GM12878 (cell line): ENCODE measurements around the gene C1QBP. TPM values are rescaled to one million over a fixed set of nuclear protein-coding genes. Genes with fewer than 3 reads are reported as not detected.

Experiments
- ATAC-seq: fragments of 200-7000 bp; cut with Tn5 transposase; 3 replicates; pipeline ENCODE4 v1.9.1; 2020; ENCODE audit warnings: mild to moderate bottlenecking, moderate library complexity
- BruUV-seq: library from RNA; stranded (reverse); fragments of 400-500 nt; replicated peaks from 2 replicates; lab custom pipeline; 2021; lab: Mats Ljungman, UMichigan
- CTCF ChIA-PET: fragments of 300-600 bp; sonication (Branson Sonifier 250); formaldehyde crosslinking; extraction: SDS; loops from one replicate; lab custom pipeline; 2021; ENCODE audit warnings: inconsistent platforms; lab: Yijun Ruan, JAX
- POLR2A ChIA-PET: fragments of 350-600 bp; formaldehyde crosslinking; extraction: SDS; loops from one replicate; lab custom pipeline; 2021; ENCODE audit warnings: inconsistent platforms; lab: Charles Lee
- RAD21 ChIA-PET: fragments of 300-600 bp; sonication (Branson Sonifier 250); formaldehyde crosslinking; loops from one replicate; lab custom pipeline; 2023; ENCODE audit warnings: antibody characterized with exemption; ENCODE audit not compliant: unreplicated experiment; lab: Charles Lee
- SMC1A ChIA-PET: fragments of 300-600 bp; sonication (Branson Sonifier 250); formaldehyde crosslinking; loops from one replicate; lab custom pipeline; 2023; ENCODE audit not compliant: unreplicated experiment, uncharacterized antibody; lab: Charles Lee
- DNase-seq: peaks from one replicate; pipeline ENCODE4 v3.0.0-alpha.2; 2011; ENCODE audit warnings: low read depth, low spot score
- FAIRE-seq: peaks from 3 replicates; lab custom pipeline; 2011; peaks lifted over from hg19 to GRCh38; lab: Jason Lieb, UNC
- H2AFZ ChIP-seq: 2 replicates; pipeline ENCODE4 v1.6.0; 2011; ENCODE audit warnings: low read depth, low read length, control low read depth; ENCODE audit not compliant: control insufficient read depth
- H3K27ac ChIP-seq: 2 replicates; pipeline ENCODE4 v1.5.1; 2011; ENCODE audit warnings: control low read depth; ENCODE audit not compliant: control insufficient read depth, insufficient read depth
- H3K27me3 ChIP-seq, 2 experiments: replicated peaks in 1 of 2; 2 replicates each; pipeline versions ENCODE4 v1.6.0 to v1.6.1; 2011; ENCODE audit warnings: low read length in 1 of 2; ENCODE audit not compliant: control insufficient read depth in 2 of 2, insufficient read depth in 2 of 2
- H3K36me3 ChIP-seq, 2 experiments: 2 replicates each; pipeline ENCODE4 v1.5.1; 2011; ENCODE audit warnings: low read length in 1 of 2; ENCODE audit not compliant: control insufficient read depth in 2 of 2, insufficient read depth in 2 of 2
- H3K4me1 ChIP-seq: 2 replicates; pipeline ENCODE4 v1.6.1; 2011; ENCODE audit warnings: mild to moderate bottlenecking, low read length, moderate library complexity, mixed read lengths; ENCODE audit not compliant: control insufficient read depth, insufficient read depth
- H3K4me2 ChIP-seq: 2 replicates; pipeline ENCODE4 v1.6.0; 2011; ENCODE audit warnings: control low read depth; ENCODE audit not compliant: control insufficient read depth, insufficient read depth
- H3K4me3 ChIP-seq: fragments of 200-600 bp; sonication (generic); 2 replicates; pipeline ENCODE4 v1.5.1; 2016
- H3K79me2 ChIP-seq: 2 replicates; pipeline ENCODE4 v1.6.0; 2011; ENCODE audit warnings: low read length; ENCODE audit not compliant: control insufficient read depth, insufficient read depth
- H3K9ac ChIP-seq: 2 replicates; pipeline ENCODE4 v1.8.0; 2011; ENCODE audit warnings: low read length, control low read depth, mixed read lengths; ENCODE audit not compliant: control insufficient read depth, insufficient read depth
- H3K9me3 ChIP-seq: replicated peaks from 3 replicates; pipeline ENCODE4 v1.5.1; 2011; ENCODE audit warnings: mild to moderate bottlenecking, low read length; ENCODE audit not compliant: control insufficient read depth, insufficient read depth
- H4K20me1 ChIP-seq: 2 replicates; pipeline ENCODE4 v1.6.0; 2011; ENCODE audit not compliant: control insufficient read depth, insufficient read depth
- BHLHE40 ChIP-seq, 2 experiments: fragments of 450-650 bp in 1 of 2; IDR thresholded peaks; 2 replicates each; pipeline ENCODE4 v1.6.1; 2011 to 2017; ENCODE audit warnings: low read depth in 2 of 2, borderline replicate concordance in 1 of 2, improper control_type of control experiment in 1 of 2, low read length in 1 of 2, mild to moderate bottlenecking in 1 of 2
- ESRRA ChIP-seq: IDR thresholded peaks from 2 replicates; pipeline ENCODE4 v1.6.1; 2012; ENCODE audit warnings: mild to moderate bottlenecking, low read length, improper control_type of control experiment
- HCFC1 ChIP-seq: fragments of 150-350 bp; IDR thresholded peaks from 2 replicates; pipeline ENCODE4 v1.6.1; 2014; ENCODE audit warnings: low read length
- IKZF2 ChIP-seq, 2 experiments: fragments of 450-650 bp; IDR thresholded peaks; 2 replicates each; pipeline ENCODE4 v1.6.1; 2017; ENCODE audit warnings: mild to moderate bottlenecking in 2 of 2, moderate library complexity in 2 of 2
- IRF5 ChIP-seq: fragments of 450-650 bp; IDR thresholded peaks from 2 replicates; pipeline ENCODE4 v1.6.1; 2017; ENCODE audit warnings: borderline replicate concordance
- NBN ChIP-seq: fragments of 450-650 bp; IDR thresholded peaks from 2 replicates; pipeline ENCODE4 v1.6.1; 2016
- NFYB ChIP-seq: IDR thresholded peaks from 2 replicates; pipeline ENCODE4 v1.6.1; 2011; ENCODE audit warnings: low read depth, mild to moderate bottlenecking, low read length, improper control_type of control experiment, moderate library complexity; ENCODE audit not compliant: insufficient read depth
- RCOR1 ChIP-seq: conservative IDR thresholded peaks from 2 replicates; pipeline ENCODE4 v1.6.1; 2012; ENCODE audit warnings: low read depth, low read length, improper control_type of control experiment
- REST ChIP-seq: IDR thresholded peaks from 2 replicates; pipeline ENCODE4 v1.6.1; 2012; ENCODE audit warnings: mild to moderate bottlenecking, low read depth, low read length
- SPI1 ChIP-seq: IDR thresholded peaks from 2 replicates; pipeline ENCODE4 v1.6.1; 2011; ENCODE audit warnings: low read depth, mild to moderate bottlenecking, low read length, moderate library complexity, borderline replicate concordance; ENCODE audit not compliant: insufficient read depth
- STAT1 ChIP-seq: fragments of 450-650 bp; conservative IDR thresholded peaks from 2 replicates; pipeline ENCODE4 v1.6.1; 2014; ENCODE audit warnings: antibody characterized with exemption, mild to moderate bottlenecking
- ZBED1 ChIP-seq: IDR thresholded peaks from 2 replicates; pipeline ENCODE4 v1.6.1; 2016; ENCODE audit warnings: borderline replicate concordance
- WGBS: methylation state at CpG from one replicate; pipeline ENCODE4 v1.1.6; 2016; ENCODE audit warnings: low lambda C conversion rate; ENCODE audit not compliant: insufficient replicate concordance, insufficient coverage; ENCODE audit errors: missing lambda C conversion rate; 5-methylcytosine and 5-hydroxymethylcytosine counted together
- in situ Hi-C: fragments of 300-500 bp; cut with MboI; formaldehyde crosslinking; loops from 9 replicates; pipeline ENCODE4 v1.14.3; 2018; ENCODE audit warnings: mixed read lengths
- intact Hi-C: fragments of 100-400 bp; cut with micrococcal nuclease; formaldehyde crosslinking; loops from one replicate; pipeline ENCODE4 v1.14.2; 2022; ENCODE audit not compliant: unreplicated experiment
- polyA plus RNA-seq, 11 experiments: library from polyadenylated mRNA; depleted of rRNA in 4 of 11; unstranded in 6 of 11; stranded (reverse) in 5 of 11; fragments of >200 nt; fragmentation: Nextera tagmentation in 4 of 11; fragmentation: Illumina TruSeq in 1 of 11; extraction: Ambion mirVana in 4 of 11; extraction: Trizol in 1 of 11; gene quantifications; 1 replicate in 1 of 11; 2 replicates in 10 of 11; pipeline versions ENCODE4 v1.2.1 to v1.2.3, GENCODE V29; 2011 to 2016; ENCODE audit warnings: inconsistent platforms in 2 of 11, missing spikeins in 2 of 11, low read depth in 1 of 11
- total RNA-seq, 4 experiments: library from RNA; depleted of rRNA in 3 of 4; stranded (reverse); fragments of >200 nt in 3 of 4; fragmentation: Illumina TruSeq in 1 of 4; extraction: Trizol in 1 of 4; gene quantifications; 2 replicates each; pipeline versions ENCODE4 v1.2.1 to v1.2.3, GENCODE V29; 2013 to 2021

Gene C1QBP
- total and polyA plus RNA-seq, 10 of the 15 experiments (the other 5 are each of a cell fraction or from before 2014, with no cell fraction given), result 124 to 989 (median 429) TPM

GRCh38 chr17:5416901-5417300 lies 22.1 kb downstream of the C1QBP start:
- H3K9me3 ChIP-seq, result no peaks in the 10 kb centered on the region
- TF ChIP-seq BHLHE40 (IDR thresholded peaks at IDR 0.05; ENCODE audit: borderline replicate concordance in 1 of 2, low read depth in 2 of 2, low read length in 1 of 2) (no peak), IKZF2 (IDR thresholded peaks at IDR 0.05) (no peak), REST (no peak), ZBED1 (no peak), HCFC1 (no peak), ESRRA (no peak), STAT1 (no peak), SPI1 (no peak), RCOR1 (no peak), NBN (no peak), IRF5 (no peak), NFYB (no peak)
- CTCF ChIA-PET, result interaction anchor here (0.7 to 3.5 kb wide), 5 partner anchors 11 to 338 kb away, joined by 3 to 23 read pairs (median 3); partner anchors contain the start of genes C1QBP and ZFP3
- peaks cover 78% of the 10 kb centered on the region for H3K79me2 ChIP-seq
- peaks cover 21% of the 10 kb centered on the region for H3K4me1 ChIP-seq
- no peak overlapping the region for H2AFZ ChIP-seq
- POLR2A ChIA-PET, result interaction anchor here (0.6 to 1.6 kb wide), 3 partner anchors 10 to 1507 kb away, joined by 4 to 9 read pairs (median 4); no protein-coding TSS in a partner anchor
- peak overlapping the region; percentile 87 for H3K4me3 ChIP-seq
- peak overlapping the region; percentile 61 for H3K4me2 ChIP-seq
- no peaks in the 10 kb centered on the region for H3K27me3 ChIP-seq
- ATAC-seq (no peak), FAIRE-seq (no peak), DNase-seq (no peak)
- intact Hi-C loops (no loop called here), in situ Hi-C loops (no loop called here)
- WGBS, result 75% methylated on average over 2 of the region's 2 CpGs
- peak overlapping the region; percentile 31; the same call in 1 of the 2 replicates for H3K9ac ChIP-seq
- no peaks in the 10 kb centered on the region for H4K20me1 ChIP-seq
- no peak overlapping the region; the same call in 1 of the 2 replicates for H3K27ac ChIP-seq
- SMC1A ChIA-PET, result interaction anchor here (0.8 to 1.5 kb wide), 6 partner anchors 10 to 308 kb away, joined by 3 to 6 read pairs (median 3); no protein-coding TSS in a partner anchor
- BruUV-seq, result no TSS peak
- RAD21 ChIA-PET, result interaction anchor here (0.7 to 3.7 kb wide), 2 partner anchors 22 to 35 kb away, joined by 5 to 15 read pairs; partner anchors contain the start of gene C1QBP
- peaks cover 9 to 36% of the 10 kb centered on the region in 2 experiments for H3K36me3 ChIP-seq
